Left lung (tissue), 10 donors: ENCODE measurements around the gene ZNF664. TPM values are rescaled to one million over a fixed set of nuclear protein-coding genes. Genes with fewer than 3 reads are reported as not detected.

Experiments
- ATAC-seq: fragments of 200-7000 bp; cut with Tn5 transposase; one replicate; pipeline ENCODE4 v1.9.1; 2020; ENCODE audit warnings: moderate library complexity
- DNase-seq, 4 donors: peaks; one replicate each; pipeline ENCODE4 v3.0.0-alpha.2; 2013 to 2020
- H3K27ac ChIP-seq, 2 donors: fragments of 200-600 bp; sonication (generic) in 1 of 2; one replicate each; pipeline versions ENCODE4 v1.5.0 to v1.8.0; 2020 to 2021
- H3K27me3 ChIP-seq, 2 donors: fragments of 200-600 bp; sonication (generic) in 1 of 2; one replicate each; pipeline versions ENCODE4 v1.5.0 to v1.8.0; 2020 to 2021
- H3K36me3 ChIP-seq, 2 donors: fragments of 200-600 bp; sonication (generic) in 1 of 2; one replicate each; pipeline versions ENCODE4 v1.5.0 to v1.8.0; 2020 to 2021
- H3K4me1 ChIP-seq, 2 donors: fragments of 200-600 bp; one replicate each; pipeline ENCODE4 v1.8.0; 2021
- H3K4me3 ChIP-seq, 2 donors: fragments of 200-600 bp; sonication (generic) in 1 of 2; one replicate each; pipeline versions ENCODE4 v1.5.0 to v1.8.0; 2020 to 2021; ENCODE audit warnings: mild to moderate bottlenecking in 1 of 2
- H3K9me3 ChIP-seq, 2 donors: fragments of 200-600 bp; sonication (generic) in 1 of 2; one replicate each; pipeline versions ENCODE4 v1.5.0 to v1.8.0; 2020 to 2021
- intact Hi-C, 2 donors: fragments of 100-400 bp; cut with DNase I; formaldehyde crosslinking; loops; one replicate each; pipeline versions ENCODE4 v1.11.2 to v1.14.2; 2022
- polyA plus RNA-seq, 6 donors: library from polyadenylated mRNA; unstranded; fragments of 120-200 nt; gene quantifications; one replicate each; pipeline ENCODE4 v1.2.1, GENCODE V29; 2013; ENCODE audit not compliant: insufficient read length in 6 of 6
- total RNA-seq, 2 donors: library from RNA; stranded (reverse); fragmentation: NEBNext Ultra II Directional; extraction: Animal tissue kit (Norgen Biotek cat#: 25700); gene quantifications; one replicate each; pipeline ENCODE4 v1.2.1, GENCODE V29; 2021
- TF ChIP-seq, protein P1 (sequence below), 2 donors: fragments of 200-600 bp; sonication (generic) in 1 of 2; IDR thresholded peaks; one replicate each; pipeline versions ENCODE4 v1.5.0 to v1.8.0; 2021; ENCODE audit warnings: antibody characterized with exemption in 2 of 2
- donor health status: DM: no; HTN: yes; CAD: no.
- donor health status: DM: no; HTN: no; CAD: no.

Gene ZNF664
- total and polyA plus RNA-seq, 8 donors = 85.8 to 169 (median 144) TPM

- ATAC-seq (peak; percentile 15), DNase-seq (peak in 3 of 4 donors; percentile 24 to 86 (median 36))
- peak overlapping the region; percentile 85 to 86 for H3K4me3 ChIP-seq
- TF ChIP-seq, protein P1, sequence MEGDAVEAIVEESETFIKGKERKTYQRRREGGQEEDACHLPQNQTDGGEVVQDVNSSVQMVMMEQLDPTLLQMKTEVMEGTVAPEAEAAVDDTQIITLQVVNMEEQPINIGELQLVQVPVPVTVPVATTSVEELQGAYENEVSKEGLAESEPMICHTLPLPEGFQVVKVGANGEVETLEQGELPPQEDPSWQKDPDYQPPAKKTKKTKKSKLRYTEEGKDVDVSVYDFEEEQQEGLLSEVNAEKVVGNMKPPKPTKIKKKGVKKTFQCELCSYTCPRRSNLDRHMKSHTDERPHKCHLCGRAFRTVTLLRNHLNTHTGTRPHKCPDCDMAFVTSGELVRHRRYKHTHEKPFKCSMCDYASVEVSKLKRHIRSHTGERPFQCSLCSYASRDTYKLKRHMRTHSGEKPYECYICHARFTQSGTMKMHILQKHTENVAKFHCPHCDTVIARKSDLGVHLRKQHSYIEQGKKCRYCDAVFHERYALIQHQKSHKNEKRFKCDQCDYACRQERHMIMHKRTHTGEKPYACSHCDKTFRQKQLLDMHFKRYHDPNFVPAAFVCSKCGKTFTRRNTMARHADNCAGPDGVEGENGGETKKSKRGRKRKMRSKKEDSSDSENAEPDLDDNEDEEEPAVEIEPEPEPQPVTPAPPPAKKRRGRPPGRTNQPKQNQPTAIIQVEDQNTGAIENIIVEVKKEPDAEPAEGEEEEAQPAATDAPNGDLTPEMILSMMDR (IDR thresholded peaks at IDR 0.05) = no peak
- intact Hi-C loops = no loop called here
- peaks cover 0 to 17% of the 10 kb centered on the region in 2 donors for H3K27me3 ChIP-seq
- H3K9me3 ChIP-seq = no peaks in the 10 kb centered on the region
- H3K36me3 ChIP-seq = peaks cover 0 to 6% of the 10 kb centered on the region in 2 donors
- H3K27ac ChIP-seq = peak overlapping the region; percentile 87 to 95
- H3K4me1 ChIP-seq = peaks cover 12 to 30% of the 10 kb centered on the region in 2 donors
Observed at GRCh38 chr12:123971770-123972456, 1.1 kb upstream of the ZNF664 start.

GRCh38 chr12:123973552-123974341 lies 732 bp downstream of the ZNF664 start:
- H3K27me3 ChIP-seq = peaks cover 0 to 17% of the 10 kb centered on the region in 2 donors
- DNase-seq (peak; percentile 24 to 87 (median 46)), ATAC-seq (peak; percentile 5)
- H3K4me1 ChIP-seq = peaks cover 12 to 30% of the 10 kb centered on the region in 2 donors
- peak overlapping the region; percentile 80 to 86 for H3K4me3 ChIP-seq
- TF ChIP-seq, protein P1 (IDR thresholded peaks at IDR 0.05) = no peak
- H3K36me3 ChIP-seq = peaks cover 0 to 8% of the 10 kb centered on the region in 2 donors
- intact Hi-C loops = no loop called here
- peak overlapping the region; percentile 72 to 80 for H3K27ac ChIP-seq
- no peaks in the 10 kb centered on the region for H3K9me3 ChIP-seq

- Histone ChIP-seq H3K9me3 (no peaks in the 10 kb centered on the region), H3K4me3 (no peak overlapping the region), H3K27ac (no peak overlapping the region), H3K4me1 (peaks cover 6 to 21% of the 10 kb centered on the region in 2 donors), H3K36me3 (peaks cover 0 to 10% of the 10 kb centered on the region in 2 donors), H3K27me3 (peaks cover 0 to 17% of the 10 kb centered on the region in 2 donors)
- TF ChIP-seq, protein P1 (IDR thresholded peaks at IDR 0.05) = no peak
- no peak for DNase-seq
- no peak for ATAC-seq
- intact Hi-C loops = no loop called here
Observed at GRCh38 chr12:123976227-123976826, 3.3 kb downstream of the ZNF664 start.

DNA sequence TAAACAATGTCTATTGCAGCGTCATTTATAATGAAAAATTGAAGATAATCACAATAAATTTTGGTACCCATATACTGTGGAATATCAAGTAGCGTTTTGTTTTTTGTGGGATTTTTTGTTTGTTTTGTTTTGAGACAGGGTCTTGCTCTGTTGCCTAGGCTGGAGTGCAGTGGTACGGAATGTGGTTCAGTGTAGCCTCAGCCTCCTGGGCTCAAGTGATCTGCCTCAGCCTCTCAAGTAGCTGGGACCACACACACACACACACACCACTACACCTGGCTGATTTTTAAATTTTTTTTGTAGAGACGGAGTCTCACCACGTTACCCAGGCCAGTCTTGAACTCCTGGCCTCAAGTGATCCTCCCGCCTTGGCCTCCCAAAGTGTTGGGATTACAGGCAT lies 6.6 kb downstream of the ZNF664 start:
- H3K27me3 ChIP-seq = no peaks in the 10 kb centered on the region
- H3K4me3 ChIP-seq = no peak overlapping the region
- no peak overlapping the region for H3K27ac ChIP-seq
- ATAC-seq = no peak
- peaks cover 9 to 16% of the 10 kb centered on the region in 2 donors for H3K4me1 ChIP-seq
- TF ChIP-seq, protein P1 (IDR thresholded peaks at IDR 0.05) = no peak
- H3K9me3 ChIP-seq = no peaks in the 10 kb centered on the region
- peaks cover 0 to 10% of the 10 kb centered on the region in 2 donors for H3K36me3 ChIP-seq
- intact Hi-C loops = no loop called here
- DNase-seq = no peak

DNA sequence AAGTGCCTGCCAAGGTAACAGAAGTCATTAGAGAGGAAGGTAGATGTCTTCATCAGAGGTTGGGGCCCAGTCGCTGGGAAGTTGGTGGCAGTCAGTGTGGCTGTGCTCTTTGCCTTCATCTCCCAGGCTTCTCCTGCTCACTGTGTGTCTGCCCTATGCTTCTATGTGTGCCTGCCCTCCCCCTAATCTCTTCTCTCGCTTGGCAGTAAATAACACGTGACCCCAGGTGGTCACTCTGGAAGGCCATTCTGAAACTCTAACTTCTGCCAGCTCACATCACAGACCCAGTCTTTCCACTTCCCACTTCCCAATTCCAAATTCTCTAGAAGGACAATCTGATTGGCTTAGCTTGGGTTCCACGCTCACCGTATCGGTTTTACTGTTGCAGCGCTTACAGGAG lies 9.3 kb downstream of the ZNF664 start:
- TF ChIP-seq, protein P1 (IDR thresholded peaks at IDR 0.05) = no peak
- peaks cover 6 to 12% of the 10 kb centered on the region in 2 donors for H3K4me1 ChIP-seq
- no peak overlapping the region for H3K27ac ChIP-seq
- peaks cover 0 to 4% of the 10 kb centered on the region in 2 donors for H3K36me3 ChIP-seq
- H3K27me3 ChIP-seq = no peaks in the 10 kb centered on the region
- intact Hi-C loops = no loop called here
- no peak for DNase-seq
- H3K4me3 ChIP-seq = no peak overlapping the region
- no peak for ATAC-seq
- no peaks in the 10 kb centered on the region for H3K9me3 ChIP-seq
